HG03103 (cell line): ENCODE data around the gene CCDC51.

Experiments used
- ATAC-seq: cut with Tn5 transposase; IDR thresholded peaks from one replicate; pipeline ENCODE4 v1.9.1; 2021; ENCODE audit warnings: low read depth; ENCODE audit not compliant: unreplicated experiment

Gene CCDC51

DNA sequence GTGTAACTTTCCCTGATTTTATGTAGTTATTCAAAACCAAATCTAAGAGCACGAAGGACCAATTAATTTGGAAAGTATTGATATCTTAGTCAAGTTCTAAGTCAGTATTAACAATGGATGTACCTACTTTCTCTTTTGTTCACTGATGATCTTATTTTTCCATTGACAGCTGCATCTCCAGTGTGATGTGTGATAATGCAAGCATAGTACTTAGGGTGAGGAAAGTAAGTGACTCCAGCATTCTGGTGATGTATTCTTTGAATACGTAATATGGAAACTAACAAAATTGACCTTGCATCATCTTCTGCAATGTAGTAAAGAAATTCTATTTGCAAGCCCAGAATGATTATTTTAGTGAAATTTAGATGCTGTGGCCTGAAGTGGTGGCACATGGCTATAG lies 45.5 kb downstream of the CCDC51 start:
- no peak for ATAC-seq

DNA sequence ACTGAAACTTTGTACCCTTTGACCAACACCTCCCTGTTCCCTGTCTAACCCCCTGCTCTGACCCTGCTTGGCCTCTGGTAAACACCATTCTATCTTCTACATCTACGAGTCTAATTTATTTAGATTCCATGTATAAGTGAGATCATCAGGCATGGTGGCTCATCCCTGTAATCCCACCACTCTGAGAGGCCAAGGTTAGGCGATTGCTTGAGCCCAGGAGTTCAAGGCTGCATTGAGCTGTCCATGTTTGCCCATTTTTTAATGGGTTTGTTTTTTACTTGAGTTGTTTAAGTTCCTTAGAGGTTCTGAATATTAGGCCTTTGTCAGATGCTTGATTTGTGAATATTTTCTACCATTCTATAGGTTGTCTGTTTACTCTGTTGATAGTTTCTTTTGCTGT lies 51.0 kb downstream of the CCDC51 start:
- ATAC-seq, result no peak

DNA sequence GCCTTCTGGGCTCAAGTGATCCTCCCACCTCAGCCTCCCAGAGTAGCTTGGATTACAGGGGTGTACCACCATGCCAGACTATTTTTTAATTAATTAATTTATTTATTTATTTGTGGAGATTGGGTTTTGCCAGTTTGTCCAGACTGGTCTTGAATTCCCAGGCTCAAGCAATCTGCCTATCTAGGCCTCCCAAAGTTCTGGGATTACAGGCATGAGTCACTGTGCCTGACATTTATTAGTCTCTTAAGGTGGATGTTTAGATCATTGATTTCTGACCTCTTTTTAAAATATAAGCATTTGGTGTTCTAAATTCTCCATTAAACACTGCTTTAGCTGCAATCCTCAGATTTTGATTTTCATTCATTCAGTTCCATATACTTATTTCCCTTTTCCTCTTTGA lies 52.3 kb downstream of the CCDC51 start:
- ATAC-seq, result no peak
